ENCODE data around the gene PHC2. TPM values are rescaled to one million over a fixed set of nuclear protein-coding genes. Genes with fewer than 3 reads are reported as not detected.
A peak's percentile ranks its signal among the peaks of the same experiment; 100 is the strongest.

PHC2 gene
- total and polyA plus RNA-seq, 9 of the 15 experiments (the other 6 are each of a cell fraction or from before 2014, with no cell fraction given): 3.1 to 67.6 (median 34.6) TPM

GRCh38 chr1:33472269-33472980 lies 41.5 kb upstream of the PHC2 start, which contains the start of gene ZSCAN20 (continued):
- TF ChIP-seq NCOA1 (IDR thresholded peaks at IDR 0.05; ENCODE audit: low read depth) (peak; percentile 88), NFYB (IDR thresholded peaks at IDR 0.05; ENCODE audit: extremely low read depth, insufficient read length) (peak; percentile 91), MED1 (CRISPR knock-in tag; IDR thresholded peaks at IDR 0.05; ENCODE audit: borderline replicate concordance) (no peak), ZSCAN29 (IDR thresholded peaks at IDR 0.05) (no peak), E2F8 (IDR thresholded peaks at IDR 0.05; ENCODE audit: low read depth, partially characterized antibody) (peak; percentile 29), ZNF274 (IDR thresholded peaks at IDR 0.05; ENCODE audit: borderline replicate concordance, low read depth, low read length) (no peak), EP300 (IDR thresholded peaks at IDR 0.05; ENCODE audit: low read length) (peak; percentile 44; the same call in 1 of the 2 replicates), ZNF551 (CRISPR knock-in tag; IDR thresholded peaks at IDR 0.05) (no peak), ELF4 (CRISPR knock-in tag; IDR thresholded peaks at IDR 0.05) (peak; percentile 82), ZNF253 (CRISPR knock-in tag; conservative IDR thresholded peaks at IDR 0.05) (no peak), STAT5A (IDR thresholded peaks at IDR 0.05; ENCODE audit: borderline replicate concordance, low read length) (no peak), HMG20A (CRISPR knock-in tag; conservative IDR thresholded peaks at IDR 0.05) (no peak), HMGN3 (IDR thresholded peaks at IDR 0.05; ENCODE audit: borderline replicate concordance, extremely low read depth, insufficient read length, low read depth, low read length) (no peak), GATA2 (CRISPR knock-in tag; IDR thresholded peaks at IDR 0.05) (no peak), EWSR1 (IDR thresholded peaks at IDR 0.05; ENCODE audit: borderline replicate concordance, low read depth, partially characterized antibody) (no peak), CHD1 (IDR thresholded peaks at IDR 0.05; ENCODE audit: low read length) (no peak), SMAD4 (CRISPR knock-in tag; conservative IDR thresholded peaks at IDR 0.05) (no peak), FOXA1 (IDR thresholded peaks at IDR 0.05; ENCODE audit: borderline replicate concordance) (no peak), TEAD2 (tag; IDR thresholded peaks at IDR 0.05) (no peak), HOXB6 (CRISPR knock-in tag; IDR thresholded peaks at IDR 0.05; ENCODE audit: borderline replicate concordance) (no peak), NCOA4 (IDR thresholded peaks at IDR 0.05; ENCODE audit: partially characterized antibody) (no peak), DNMT1 (IDR thresholded peaks at IDR 0.05) (no peak), EHMT2 (IDR thresholded peaks at IDR 0.05) (peak; percentile 82)
- TF ChIP-seq, protein P1, sequence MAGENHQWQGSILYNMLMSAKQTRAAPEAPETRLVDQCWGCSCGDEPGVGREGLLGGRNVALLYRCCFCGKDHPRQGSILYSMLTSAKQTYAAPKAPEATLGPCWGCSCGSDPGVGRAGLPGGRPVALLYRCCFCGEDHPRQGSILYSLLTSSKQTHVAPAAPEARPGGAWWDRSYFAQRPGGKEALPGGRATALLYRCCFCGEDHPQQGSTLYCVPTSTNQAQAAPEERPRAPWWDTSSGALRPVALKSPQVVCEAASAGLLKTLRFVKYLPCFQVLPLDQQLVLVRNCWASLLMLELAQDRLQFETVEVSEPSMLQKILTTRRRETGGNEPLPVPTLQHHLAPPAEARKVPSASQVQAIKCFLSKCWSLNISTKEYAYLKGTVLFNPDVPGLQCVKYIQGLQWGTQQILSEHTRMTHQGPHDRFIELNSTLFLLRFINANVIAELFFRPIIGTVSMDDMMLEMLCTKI (IDR thresholded peaks at IDR 0.05; ENCODE audit: partially characterized antibody): no peak
- TF ChIP-seq, protein P2, sequence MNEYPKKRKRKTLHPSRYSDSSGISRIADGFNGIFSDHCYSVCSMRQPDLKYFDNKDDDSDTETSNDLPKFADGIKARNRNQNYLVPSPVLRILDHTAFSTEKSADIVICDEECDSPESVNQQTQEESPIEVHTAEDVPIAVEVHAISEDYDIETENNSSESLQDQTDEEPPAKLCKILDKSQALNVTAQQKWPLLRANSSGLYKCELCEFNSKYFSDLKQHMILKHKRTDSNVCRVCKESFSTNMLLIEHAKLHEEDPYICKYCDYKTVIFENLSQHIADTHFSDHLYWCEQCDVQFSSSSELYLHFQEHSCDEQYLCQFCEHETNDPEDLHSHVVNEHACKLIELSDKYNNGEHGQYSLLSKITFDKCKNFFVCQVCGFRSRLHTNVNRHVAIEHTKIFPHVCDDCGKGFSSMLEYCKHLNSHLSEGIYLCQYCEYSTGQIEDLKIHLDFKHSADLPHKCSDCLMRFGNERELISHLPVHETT (CRISPR knock-in tag; conservative IDR thresholded peaks at IDR 0.05 in 1 of 2, IDR thresholded peaks at IDR 0.05 in 1 of 2): no peak

Data from K562 (cell line).